GM12873 (cell line): ENCODE data around the gene C6orf15.

Experiments
- TF ChIP-seq, protein P1 (sequence below): IDR thresholded peaks from 2 replicates; pipeline ENCODE4 v1.5.1; 2012; ENCODE audit warnings: low read depth, mild to moderate bottlenecking, moderate library complexity, low read length, control low read depth; ENCODE audit not compliant: insufficient read depth; ENCODE audit errors: missing control alignments

The C6orf15 gene

DNA sequence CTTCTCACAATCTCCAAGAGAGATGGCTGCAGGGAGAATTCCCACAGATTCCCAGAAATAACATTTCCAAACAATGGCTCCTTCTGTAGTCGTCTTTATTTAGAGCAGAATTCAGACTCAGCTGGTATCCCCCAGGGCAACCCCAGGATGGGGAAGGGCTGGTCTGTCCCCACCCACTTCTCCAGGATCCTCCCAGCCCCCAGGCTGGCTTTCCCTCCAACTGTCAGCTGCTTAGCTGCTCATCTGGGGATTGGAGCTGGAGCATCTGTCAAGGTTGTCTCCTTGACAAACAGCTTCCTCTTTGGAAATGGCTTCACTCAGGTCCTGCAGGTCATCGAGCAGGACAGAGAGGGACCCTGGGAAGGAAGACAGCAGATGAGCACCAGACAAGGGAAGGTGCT, 30.0 kb upstream of the C6orf15 start:
- TF ChIP-seq, protein P1, sequence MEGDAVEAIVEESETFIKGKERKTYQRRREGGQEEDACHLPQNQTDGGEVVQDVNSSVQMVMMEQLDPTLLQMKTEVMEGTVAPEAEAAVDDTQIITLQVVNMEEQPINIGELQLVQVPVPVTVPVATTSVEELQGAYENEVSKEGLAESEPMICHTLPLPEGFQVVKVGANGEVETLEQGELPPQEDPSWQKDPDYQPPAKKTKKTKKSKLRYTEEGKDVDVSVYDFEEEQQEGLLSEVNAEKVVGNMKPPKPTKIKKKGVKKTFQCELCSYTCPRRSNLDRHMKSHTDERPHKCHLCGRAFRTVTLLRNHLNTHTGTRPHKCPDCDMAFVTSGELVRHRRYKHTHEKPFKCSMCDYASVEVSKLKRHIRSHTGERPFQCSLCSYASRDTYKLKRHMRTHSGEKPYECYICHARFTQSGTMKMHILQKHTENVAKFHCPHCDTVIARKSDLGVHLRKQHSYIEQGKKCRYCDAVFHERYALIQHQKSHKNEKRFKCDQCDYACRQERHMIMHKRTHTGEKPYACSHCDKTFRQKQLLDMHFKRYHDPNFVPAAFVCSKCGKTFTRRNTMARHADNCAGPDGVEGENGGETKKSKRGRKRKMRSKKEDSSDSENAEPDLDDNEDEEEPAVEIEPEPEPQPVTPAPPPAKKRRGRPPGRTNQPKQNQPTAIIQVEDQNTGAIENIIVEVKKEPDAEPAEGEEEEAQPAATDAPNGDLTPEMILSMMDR = no peak

DNA sequence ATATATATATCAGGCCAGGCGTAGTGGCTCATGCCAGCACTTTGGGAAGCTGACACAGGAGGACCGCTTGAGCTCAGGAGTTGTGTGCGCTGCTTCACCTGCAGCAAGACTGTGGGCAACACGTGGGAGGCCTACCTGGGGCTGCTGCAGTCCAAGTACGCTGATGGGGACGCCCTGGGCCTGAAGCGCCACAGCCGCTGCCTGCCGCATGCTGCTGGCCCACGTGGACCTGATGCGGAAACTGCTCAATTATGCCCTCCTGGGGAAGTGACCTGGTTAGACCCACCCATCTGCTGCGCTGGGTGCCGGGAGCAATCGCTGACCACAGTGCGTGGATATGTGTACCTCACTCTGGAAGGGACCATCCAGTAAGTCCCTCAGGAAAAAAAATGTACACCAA, 28.3 kb upstream of the C6orf15 start:
- TF ChIP-seq, protein P1 = no peak

- TF ChIP-seq, protein P1 = no peak
Observed at GRCh38 chr6:31139599-31139998, 27.2 kb upstream of the C6orf15 start.

DNA sequence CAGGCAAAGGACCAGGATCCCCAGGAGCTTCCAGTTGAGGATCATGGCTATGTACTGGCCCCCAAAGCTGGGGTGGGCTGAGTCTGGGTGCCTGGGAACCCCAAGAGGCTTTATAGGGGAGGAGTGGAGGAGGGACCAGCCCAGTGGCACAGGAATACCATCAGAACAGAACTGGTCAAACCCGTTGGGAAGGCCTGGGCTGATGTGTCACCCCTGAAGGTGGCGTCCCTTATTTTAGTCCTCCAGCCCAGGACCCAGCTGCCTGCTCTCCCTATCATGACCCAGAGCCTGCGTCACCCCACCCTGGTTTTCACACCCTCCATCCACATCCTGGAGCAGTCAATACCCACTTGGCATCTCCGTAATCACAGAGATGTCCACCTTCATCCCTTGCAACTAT, 26.6 kb upstream of the C6orf15 start, which contains the start of gene PSORS1C2:
Gene PSORS1C2 (minus strand): TSS at position 85 of the 400 bp plus-strand sequence. CDS start 40 bp downstream, at position 45.
- TF ChIP-seq, protein P1 = no peak

DNA sequence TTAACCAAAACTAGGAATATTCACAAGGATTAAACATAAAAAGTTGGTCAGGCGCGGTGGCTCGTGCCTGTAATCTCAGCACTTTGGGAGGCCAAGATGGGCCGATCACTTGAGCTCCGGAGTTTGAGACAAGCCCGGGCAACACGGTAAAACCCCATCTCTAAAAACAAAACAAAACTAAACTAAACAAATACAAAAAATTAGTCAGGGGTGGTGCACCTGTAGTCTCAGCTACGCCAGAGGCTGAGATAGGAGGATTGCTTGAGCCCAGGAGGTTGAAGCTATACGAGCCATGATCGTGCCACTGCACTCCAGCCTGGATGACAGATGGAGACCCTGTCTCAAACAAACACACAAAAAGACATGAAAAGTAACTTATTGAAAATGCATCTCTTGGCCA, 23.3 kb upstream of the C6orf15 start:
- TF ChIP-seq, protein P1 = no peak

DNA sequence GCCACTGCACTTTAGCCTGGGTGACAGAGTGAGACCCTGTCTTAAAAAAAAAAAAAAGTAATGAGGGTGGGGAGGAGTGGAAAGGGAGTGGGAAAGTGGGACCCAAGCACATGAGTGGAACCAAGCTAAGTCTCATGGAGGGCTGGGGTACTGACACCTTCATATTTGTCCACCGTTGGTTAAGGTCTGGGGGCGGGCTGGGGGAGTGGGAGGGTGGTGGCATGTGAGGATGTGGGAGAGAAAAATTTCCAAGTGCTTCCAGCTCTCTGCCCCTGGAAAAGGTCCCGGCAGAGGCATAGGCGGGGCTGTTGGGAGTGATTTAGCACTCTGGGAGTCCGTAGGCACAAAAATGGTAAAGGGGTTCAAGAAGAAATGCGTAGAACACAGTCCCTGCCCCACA, 20.4 kb upstream of the C6orf15 start:
- TF ChIP-seq, protein P1 = no peak

DNA sequence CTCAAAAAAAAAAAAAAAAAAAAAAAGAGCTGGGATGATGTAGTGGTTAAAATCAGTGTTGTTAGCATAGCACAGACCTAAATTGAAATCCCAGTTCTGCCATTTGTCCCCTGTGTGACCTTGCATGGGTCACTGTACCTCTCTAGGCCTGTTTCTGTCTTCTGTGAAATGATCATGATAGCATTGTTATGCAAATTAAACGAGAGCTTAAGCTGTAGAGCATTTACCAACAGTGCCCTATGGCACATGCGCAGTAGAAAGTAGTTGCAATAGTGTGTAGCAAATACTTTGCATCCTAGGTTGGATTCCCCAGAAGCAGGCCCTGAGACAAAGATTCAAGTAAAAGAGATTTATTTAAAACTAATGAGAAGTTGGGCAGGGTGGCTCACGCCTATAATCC, 19.2 kb upstream of the C6orf15 start:
- TF ChIP-seq, protein P1 = no peak
